Activated CD4-positive, CD25-positive, alpha-beta regulatory T cell treated with anti-CD3 and anti-CD28 coated beads, Interleukin-2, amount 50 U/mL, for 24 hours (primary cell): ENCODE results near the gene SLC16A7.
A peak's percentile ranks its signal among the peaks of the same experiment; 100 is the strongest.
"Not testable (repeated sequence)": the region's sequence is repeated elsewhere in the genome, so short reads cannot be mapped to it uniquely, and the experiment has no call there.

Experiments used
- ATAC-seq, 2 donors: fragments of 150-1000 bp; cut with Tn5 transposase; one replicate each; pipeline ENCODE4 v1.10.0; 2021; ENCODE audit warnings: mild to moderate bottlenecking in 1 of 2, moderate library complexity in 1 of 2

Gene SLC16A7

GRCh38 chr12:59595883-59596540 lies at the start of gene SLC16A7:
TSS of gene SLC16A7 (plus strand) at chr12:59596029. CDS start at chr12:59704802, 108,773 bp downstream.
- ATAC-seq = peak; percentile 50 to 55

- no peak for ATAC-seq
Measured at GRCh38 chr12:59548930-59549329, 46.9 kb upstream of the SLC16A7 start.

- no peak for ATAC-seq
Measured at GRCh38 chr12:59559696-59560095, 36.1 kb upstream of the SLC16A7 start.

GRCh38 chr12:59570145-59570544 lies 25.7 kb upstream of the SLC16A7 start:
- ATAC-seq = no peak

GRCh38 chr12:59574406-59574805 lies 21.4 kb upstream of the SLC16A7 start:
- ATAC-seq = no peak

GRCh38 chr12:59575826-59576225 lies 20.0 kb upstream of the SLC16A7 start:
- ATAC-seq = no peak

- ATAC-seq = no peak
Measured at GRCh38 chr12:59578254-59578653, 17.6 kb upstream of the SLC16A7 start.

GRCh38 chr12:59579631-59580030 lies 16.2 kb upstream of the SLC16A7 start:
- ATAC-seq = no peak

GRCh38 chr12:59580050-59580449 lies 15.8 kb upstream of the SLC16A7 start:
- ATAC-seq = no peak

- peak in 1 of 2 donors; percentile 35 for ATAC-seq
Measured at GRCh38 chr12:59583003-59583712, 12.7 kb upstream of the SLC16A7 start.

- no peak for ATAC-seq
Measured at GRCh38 chr12:59587710-59588109, 8.1 kb upstream of the SLC16A7 start.

- ATAC-seq = no peak
Measured at GRCh38 chr12:59593761-59594160, 2.1 kb upstream of the SLC16A7 start.

GRCh38 chr12:59594943-59595500 lies 807 bp upstream of the SLC16A7 start:
- ATAC-seq = no peak

- no peak for ATAC-seq
Measured at GRCh38 chr12:59595565-59595882, 305 bp upstream of the SLC16A7 start.

GRCh38 chr12:59597385-59597781 lies 1.6 kb downstream of the SLC16A7 start:
- peak; percentile 72 to 74 for ATAC-seq

- ATAC-seq = no peak
Measured at GRCh38 chr12:59600171-59600570, 4.3 kb downstream of the SLC16A7 start.

- peak; percentile 62 to 63 for ATAC-seq
Measured at GRCh38 chr12:59603754-59604153, 7.9 kb downstream of the SLC16A7 start.

- not testable (repeated sequence) for ATAC-seq
Measured at GRCh38 chr12:59612823-59613434, 17.1 kb downstream of the SLC16A7 start.

- ATAC-seq = no peak
Measured at GRCh38 chr12:59615392-59616165, 19.8 kb downstream of the SLC16A7 start.

GRCh38 chr12:59619461-59620240 lies 23.8 kb downstream of the SLC16A7 start:
- ATAC-seq = peak; percentile 41 to 55

GRCh38 chr12:59620326-59620725 lies 24.5 kb downstream of the SLC16A7 start:
- ATAC-seq = peak in 1 of 2 donors; percentile 28
